Testis (tissue), 3 donors: ENCODE results near the gene PC. TPM values are rescaled to one million over a fixed set of nuclear protein-coding genes. Genes with fewer than 3 reads are reported as not detected.
A peak's percentile ranks its signal among the peaks of the same experiment; 100 is the strongest.

ENCODE experiments used
- DNase-seq: peaks from one replicate; pipeline ENCODE4 v3.0.0-alpha.2; 2019
- H3K27ac ChIP-seq, 2 donors: fragments of 200-600 bp; sonication (generic); one replicate each; pipeline ENCODE4 v1.5.1; 2019
- H3K27me3 ChIP-seq: fragments of 200-600 bp; sonication (generic); one replicate; pipeline ENCODE4 v1.5.1; 2019
- H3K36me3 ChIP-seq: fragments of 200-600 bp; sonication (generic); one replicate; pipeline ENCODE4 v1.5.1; 2017; ENCODE audit warnings: low read depth; ENCODE audit errors: missing control alignments
- H3K4me1 ChIP-seq: fragments of 200-600 bp; sonication (generic); one replicate; pipeline ENCODE4 v1.5.1; 2019
- H3K4me3 ChIP-seq, 2 donors: fragments of 200-600 bp; sonication (generic); one replicate each; pipeline ENCODE4 v1.5.1; 2017 to 2019
- H3K9me3 ChIP-seq: fragments of 200-600 bp; sonication (generic); one replicate; pipeline ENCODE4 v1.5.1; 2017
- POLR2A ChIP-seq: fragments of 450-650 bp; IDR thresholded peaks from one replicate; pipeline ENCODE4 v1.6.1; 2017; ENCODE audit warnings: antibody characterized with exemption, mild to moderate bottlenecking, moderate library complexity
- WGBS, 2 donors: methylation state at CpG; one replicate each; pipeline ENCODE4 v1.1.5; 2018; 5-methylcytosine and 5-hydroxymethylcytosine counted together
- intact Hi-C: fragments of 100-400 bp; cut with DNase I; formaldehyde crosslinking; loops from one replicate; pipeline ENCODE4 v1.15.1; 2023; ENCODE audit warnings: low total_unique reads
- polyA plus RNA-seq: library from polyadenylated mRNA; stranded (reverse); fragments of 350-450 nt; fragmentation: Illumina TruSeq; extraction: RNeasy Lipid Tissue Mini Kit (QIAGEN cat#74804); gene quantifications from one replicate; pipeline ENCODE4 v1.2.3, GENCODE V29; 2014; ENCODE audit warnings: low read depth, low replicate concordance; ENCODE audit not compliant: insufficient read depth
- total RNA-seq, 2 donors: library from RNA; depleted of rRNA; stranded (reverse); fragments of >200 nt; gene quantifications; one replicate each; pipeline ENCODE4 v1.2.3, GENCODE V29; 2016
- TF ChIP-seq, protein P1 (sequence below), 3 experiments: fragments of 450-650 bp in 2 of 3; fragments of 200-600 bp in 1 of 3; sonication (generic) in 1 of 3; IDR thresholded peaks; one replicate each; pipeline ENCODE4 v1.5.1; 2016 to 2019; ENCODE audit warnings: antibody characterized with exemption in 3 of 3, mild to moderate bottlenecking in 2 of 3, moderate library complexity in 1 of 3

PC gene
- total and polyA plus RNA-seq, 3 donors from 2014 or later = 40.9 to 53.1 (median 46.0) TPM

DNA sequence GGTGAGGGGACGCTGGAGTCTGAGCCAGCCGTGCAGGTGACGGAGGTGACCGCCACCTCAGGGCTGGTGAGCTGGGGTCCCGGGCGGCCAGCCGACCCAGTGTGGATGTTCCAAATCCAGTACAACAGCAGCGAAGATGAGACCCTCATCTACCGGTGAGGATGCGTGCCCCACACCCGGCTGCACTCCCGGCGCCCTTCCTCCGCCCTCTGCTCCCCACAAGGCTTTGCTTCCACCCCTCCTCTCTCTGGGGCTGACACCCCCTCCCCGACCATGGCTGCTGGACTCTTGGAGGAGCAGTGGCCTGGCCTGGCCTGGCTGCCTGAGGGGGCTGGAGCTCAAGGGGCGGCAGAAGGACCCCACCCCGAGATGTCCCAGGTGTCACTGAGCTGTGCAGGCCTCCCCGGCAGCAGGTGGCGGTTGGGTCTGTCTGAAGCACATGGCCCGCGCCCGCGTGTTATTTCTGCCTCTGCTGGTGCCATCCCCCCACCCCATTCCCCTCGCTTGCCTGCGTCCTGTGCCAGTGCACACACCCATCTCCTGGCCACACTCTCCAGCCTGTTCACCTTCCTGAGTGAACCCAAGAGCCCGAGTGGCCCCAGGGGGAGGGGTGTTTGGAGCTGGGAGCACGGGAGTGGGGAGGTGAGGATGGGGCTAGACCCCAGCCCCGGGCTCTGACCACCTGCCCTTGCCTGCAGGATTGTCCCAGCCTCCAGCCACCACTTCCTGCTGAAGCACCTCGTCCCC, 99.1 kb downstream of the PC start:
- H3K9me3 ChIP-seq = no peaks in the 10 kb centered on the region
- intact Hi-C loops = no loop called here
- no peak overlapping the region for H3K27ac ChIP-seq
- no peak for DNase-seq
- no peaks in the 10 kb centered on the region for H3K27me3 ChIP-seq
- TF ChIP-seq, protein P1, sequence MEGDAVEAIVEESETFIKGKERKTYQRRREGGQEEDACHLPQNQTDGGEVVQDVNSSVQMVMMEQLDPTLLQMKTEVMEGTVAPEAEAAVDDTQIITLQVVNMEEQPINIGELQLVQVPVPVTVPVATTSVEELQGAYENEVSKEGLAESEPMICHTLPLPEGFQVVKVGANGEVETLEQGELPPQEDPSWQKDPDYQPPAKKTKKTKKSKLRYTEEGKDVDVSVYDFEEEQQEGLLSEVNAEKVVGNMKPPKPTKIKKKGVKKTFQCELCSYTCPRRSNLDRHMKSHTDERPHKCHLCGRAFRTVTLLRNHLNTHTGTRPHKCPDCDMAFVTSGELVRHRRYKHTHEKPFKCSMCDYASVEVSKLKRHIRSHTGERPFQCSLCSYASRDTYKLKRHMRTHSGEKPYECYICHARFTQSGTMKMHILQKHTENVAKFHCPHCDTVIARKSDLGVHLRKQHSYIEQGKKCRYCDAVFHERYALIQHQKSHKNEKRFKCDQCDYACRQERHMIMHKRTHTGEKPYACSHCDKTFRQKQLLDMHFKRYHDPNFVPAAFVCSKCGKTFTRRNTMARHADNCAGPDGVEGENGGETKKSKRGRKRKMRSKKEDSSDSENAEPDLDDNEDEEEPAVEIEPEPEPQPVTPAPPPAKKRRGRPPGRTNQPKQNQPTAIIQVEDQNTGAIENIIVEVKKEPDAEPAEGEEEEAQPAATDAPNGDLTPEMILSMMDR (IDR thresholded peaks at IDR 0.05) = no peak
- TF ChIP-seq POLR2A = no peak
- no peaks in the 10 kb centered on the region for H3K36me3 ChIP-seq
- H3K4me3 ChIP-seq = no peak overlapping the region
- 93 to 94% methylated on average over 12 to 29 of the region's 29 CpGs for WGBS, 2 donors
- H3K4me1 ChIP-seq = peaks cover 7% of the 10 kb centered on the region

DNA sequence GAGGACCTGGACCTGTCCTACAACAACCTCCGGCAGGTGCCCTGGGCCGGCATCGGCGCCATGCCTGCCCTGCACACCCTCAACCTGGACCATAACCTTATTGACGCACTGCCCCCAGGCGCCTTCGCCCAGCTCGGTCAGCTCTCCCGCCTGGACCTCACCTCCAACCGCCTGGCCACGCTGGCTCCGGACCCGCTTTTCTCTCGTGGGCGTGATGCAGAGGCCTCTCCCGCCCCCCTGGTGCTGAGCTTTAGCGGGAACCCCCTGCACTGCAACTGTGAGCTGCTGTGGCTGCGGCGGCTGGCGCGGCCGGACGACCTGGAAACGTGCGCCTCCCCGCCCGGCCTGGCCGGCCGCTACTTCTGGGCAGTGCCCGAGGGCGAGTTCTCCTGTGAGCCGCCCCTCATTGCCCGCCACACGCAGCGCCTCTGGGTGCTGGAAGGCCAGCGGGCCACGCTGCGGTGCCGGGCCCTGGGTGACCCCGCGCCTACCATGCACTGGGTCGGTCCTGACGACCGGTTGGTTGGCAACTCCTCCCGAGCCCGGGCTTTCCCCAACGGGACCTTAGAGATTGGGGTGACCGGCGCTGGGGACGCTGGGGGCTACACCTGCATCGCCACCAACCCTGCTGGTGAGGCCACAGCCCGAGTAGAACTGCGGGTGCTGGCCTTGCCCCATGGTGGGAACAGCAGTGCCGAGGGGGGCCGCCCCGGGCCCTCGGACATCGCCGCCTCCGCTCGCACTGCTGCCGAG, 99.8 kb downstream of the PC start:
- intact Hi-C loops = no loop called here

GRCh38 chr11:66857927-66858185, 100.3 kb downstream of the PC start:
- DNase-seq = no peak
- no peaks in the 10 kb centered on the region for H3K36me3 ChIP-seq
- no peak for TF ChIP-seq POLR2A
- TF ChIP-seq, protein P1 (IDR thresholded peaks at IDR 0.05) = no peak
- 71 to 82% methylated on average over 17 to 19 of the region's 19 CpGs for WGBS, 2 donors
- peaks cover 7% of the 10 kb centered on the region for H3K4me1 ChIP-seq
- no peaks in the 10 kb centered on the region for H3K27me3 ChIP-seq
- H3K27ac ChIP-seq = no peak overlapping the region
- intact Hi-C loops = no loop called here
- H3K4me3 ChIP-seq = no peak overlapping the region
- H3K9me3 ChIP-seq = no peaks in the 10 kb centered on the region

More for the DNA sequence above, 99.8 kb downstream of the PC start:
- H3K27ac ChIP-seq = no peak overlapping the region
- H3K4me1 ChIP-seq = peaks cover 7% of the 10 kb centered on the region
- DNase-seq = no peak
- WGBS, 2 donors = 64 to 87% methylated on average over 10 to 52 of the region's 62 CpGs
- H3K9me3 ChIP-seq = no peaks in the 10 kb centered on the region
- no peaks in the 10 kb centered on the region for H3K36me3 ChIP-seq
- no peaks in the 10 kb centered on the region for H3K27me3 ChIP-seq
- no peak overlapping the region for H3K4me3 ChIP-seq
- TF ChIP-seq, protein P1 (IDR thresholded peaks at IDR 0.05) = no peak

DNA sequence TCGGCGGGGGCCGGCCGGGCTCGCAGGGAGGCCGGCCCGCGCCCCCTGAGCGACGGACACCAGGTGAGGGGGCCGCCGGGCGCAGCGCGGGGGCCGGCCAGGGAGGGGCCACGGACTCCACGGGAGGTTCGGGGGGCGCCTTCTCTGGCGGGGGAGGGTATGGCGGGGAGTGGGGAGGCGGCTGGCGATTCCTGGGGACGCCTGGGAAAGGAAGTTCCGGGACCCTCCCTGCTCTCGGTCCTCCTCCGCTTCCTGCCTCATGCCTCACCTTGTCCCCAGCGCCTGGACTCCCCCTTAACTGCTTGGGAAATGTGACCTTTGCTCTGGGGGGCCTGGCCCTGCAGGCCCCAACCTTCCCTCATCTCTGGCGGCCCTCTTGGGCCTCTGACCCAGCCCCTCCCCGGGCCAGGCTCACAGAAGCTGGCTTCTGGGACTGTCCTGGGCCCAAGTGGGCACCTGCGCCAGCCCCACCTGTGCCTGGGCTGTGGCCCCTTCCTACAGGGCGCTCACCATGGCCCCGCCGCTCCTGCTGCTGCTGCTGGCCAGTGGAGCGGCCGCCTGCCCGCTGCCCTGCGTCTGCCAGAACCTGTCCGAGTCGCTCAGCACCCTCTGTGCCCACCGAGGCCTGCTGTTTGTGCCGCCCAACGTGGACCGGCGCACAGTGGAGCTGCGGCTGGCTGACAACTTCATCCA, 100.8 kb downstream of the PC start:
- no peaks in the 10 kb centered on the region for H3K27me3 ChIP-seq
- 57 to 60% methylated on average over 3 to 21 of the region's 47 CpGs for WGBS, 2 donors

More for the DNA sequence above, 100.8 kb downstream of the PC start:
- Histone ChIP-seq H3K9me3 (no peaks in the 10 kb centered on the region), H3K4me1 (peaks cover 7% of the 10 kb centered on the region), H3K27ac (peak overlapping the region in 1 of 2 donors; percentile 11), H3K4me3 (peak overlapping the region; percentile 34 to 55), H3K36me3 (no peaks in the 10 kb centered on the region)
- intact Hi-C loops = no loop called here
- no peak for TF ChIP-seq POLR2A
- TF ChIP-seq, protein P1 (IDR thresholded peaks at IDR 0.05) = no peak
- no peak for DNase-seq
